ENCODE results near the gene TICRR. TPM values are rescaled to one million over a fixed set of nuclear protein-coding genes. Genes with fewer than 3 reads are reported as not detected.

Gene TICRR, protein sequence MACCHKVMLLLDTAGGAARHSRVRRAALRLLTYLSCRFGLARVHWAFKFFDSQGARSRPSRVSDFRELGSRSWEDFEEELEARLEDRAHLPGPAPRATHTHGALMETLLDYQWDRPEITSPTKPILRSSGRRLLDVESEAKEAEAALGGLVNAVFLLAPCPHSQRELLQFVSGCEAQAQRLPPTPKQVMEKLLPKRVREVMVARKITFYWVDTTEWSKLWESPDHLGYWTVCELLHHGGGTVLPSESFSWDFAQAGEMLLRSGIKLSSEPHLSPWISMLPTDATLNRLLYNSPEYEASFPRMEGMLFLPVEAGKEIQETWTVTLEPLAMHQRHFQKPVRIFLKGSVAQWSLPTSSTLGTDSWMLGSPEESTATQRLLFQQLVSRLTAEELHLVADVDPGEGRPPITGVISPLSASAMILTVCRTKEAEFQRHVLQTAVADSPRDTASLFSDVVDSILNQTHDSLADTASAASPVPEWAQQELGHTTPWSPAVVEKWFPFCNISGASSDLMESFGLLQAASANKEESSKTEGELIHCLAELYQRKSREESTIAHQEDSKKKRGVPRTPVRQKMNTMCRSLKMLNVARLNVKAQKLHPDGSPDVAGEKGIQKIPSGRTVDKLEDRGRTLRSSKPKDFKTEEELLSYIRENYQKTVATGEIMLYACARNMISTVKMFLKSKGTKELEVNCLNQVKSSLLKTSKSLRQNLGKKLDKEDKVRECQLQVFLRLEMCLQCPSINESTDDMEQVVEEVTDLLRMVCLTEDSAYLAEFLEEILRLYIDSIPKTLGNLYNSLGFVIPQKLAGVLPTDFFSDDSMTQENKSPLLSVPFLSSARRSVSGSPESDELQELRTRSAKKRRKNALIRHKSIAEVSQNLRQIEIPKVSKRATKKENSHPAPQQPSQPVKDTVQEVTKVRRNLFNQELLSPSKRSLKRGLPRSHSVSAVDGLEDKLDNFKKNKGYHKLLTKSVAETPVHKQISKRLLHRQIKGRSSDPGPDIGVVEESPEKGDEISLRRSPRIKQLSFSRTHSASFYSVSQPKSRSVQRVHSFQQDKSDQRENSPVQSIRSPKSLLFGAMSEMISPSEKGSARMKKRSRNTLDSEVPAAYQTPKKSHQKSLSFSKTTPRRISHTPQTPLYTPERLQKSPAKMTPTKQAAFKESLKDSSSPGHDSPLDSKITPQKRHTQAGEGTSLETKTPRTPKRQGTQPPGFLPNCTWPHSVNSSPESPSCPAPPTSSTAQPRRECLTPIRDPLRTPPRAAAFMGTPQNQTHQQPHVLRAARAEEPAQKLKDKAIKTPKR (N-terminal part only)
- 14.3 and 14.8 TPM in 2 replicates for total RNA-seq (2016; rRNA removed; fragmentation: Illumina TruSeq; extraction: Trizol)
- total RNA-seq (2016; cell fraction: cytosol; rRNA removed; fragmentation: Illumina TruSeq; extraction: Trizol; ENCODE audit: low read depth) = 2.6 and 3.4 TPM in 2 replicates
- 13.0 and 13.8 TPM in 2 replicates for total RNA-seq (2016; cell fraction: insoluble cytoplasmic fraction; rRNA removed; fragmentation: Illumina TruSeq; extraction: Trizol)
- 5.7 and 6.1 TPM in 2 replicates for total RNA-seq (2016; cell fraction: membrane; rRNA removed; fragmentation: Illumina TruSeq; extraction: Trizol)
- total RNA-seq (2016; cell fraction: nucleus; rRNA removed; fragmentation: Illumina TruSeq; extraction: Trizol) = 24.1 and 25.6 TPM in 2 replicates
- polyA plus RNA-seq (2011; rRNA removed) = 3.3 and 4.1 TPM in 2 replicates
- 1.7 and 2.0 TPM in 2 replicates for polyA plus RNA-seq (2011; cell fraction: cytosol; rRNA removed)
- polyA plus RNA-seq (2011; cell fraction: nucleus; rRNA removed) = 8.1 and 12.8 TPM in 2 replicates
- polyA plus RNA-seq (2012) = 2.6 and 5.2 TPM in 2 replicates
- polyA plus RNA-seq (2016; cell fraction: cytosol; fragmentation: Illumina TruSeq; extraction: Trizol; ENCODE audit: low read depth) = 1.4 and 1.7 TPM in 2 replicates
- polyA plus RNA-seq (2016; cell fraction: insoluble cytoplasmic fraction; fragmentation: Illumina TruSeq; extraction: Trizol; ENCODE audit: low read depth) = 9.6 and 12.3 TPM in 2 replicates
- 2.4 and 2.7 TPM in 2 replicates for polyA plus RNA-seq (2016; cell fraction: membrane; fragmentation: Illumina TruSeq; extraction: Trizol; ENCODE audit: low read depth)
- polyA plus RNA-seq (2016; cell fraction: nucleus; fragmentation: Illumina TruSeq; extraction: Trizol; ENCODE audit: insufficient read depth, low read depth) = 35.2 and 38.1 TPM in 2 replicates
- 12.6 and 58.7 TPM in 2 replicates for polyA minus RNA-seq (2011; rRNA and poly(A)+ RNA removed; ENCODE audit: low replicate concordance)
- 3.0 and 3.7 TPM in 2 replicates for polyA minus RNA-seq (2011; cell fraction: cytosol; rRNA and poly(A)+ RNA removed)
- polyA minus RNA-seq (2011; cell fraction: nucleus; rRNA and poly(A)+ RNA removed) = 15.5 and 18.4 TPM in 2 replicates
- percentile 60 among the genes with signal in this experiment for Bru-seq, nascent RNA
- BruChase-seq, experiment 1, labeled RNA remaining after a 6-hour chase = percentile 62 among the genes with signal in this experiment
- percentile 69 among the genes with signal in this experiment for BruChase-seq, experiment 2, labeled RNA remaining after a 2-hour chase
- long read RNA-seq, experiment 1, partial matches to known transcripts = 3 of 3 reads
- long read RNA-seq, experiment 1, other reads (novel, unspliced or antisense) = 0 of 3 reads
- long read RNA-seq, experiment 2, partial matches to known transcripts = 2 of 5 reads
- long read RNA-seq, experiment 2, other reads (novel, unspliced or antisense) = 3 of 5 reads

GRCh38 chr15:89575146-89575655, at the start of gene TICRR:
TICRR (plus strand) TSS chr15:89575469; CDS start chr15:89575587, 118 bp downstream.
- peak within 1 kb of the TSS; percentile 81 to 87 (median 81) for H3K4me3 ChIP-seq (replicated peaks in 1 of 3; ENCODE audit: insufficient read depth in 1 of 3, low read depth in 2 of 3, low read length in 3 of 3)
- peaks cover 46% of the 10 kb centered on the region for H3K79me2 ChIP-seq (ENCODE audit: insufficient read depth, low read length)
- H3K27me3 ChIP-seq (ENCODE audit: control insufficient read depth in 1 of 2, insufficient read depth in 2 of 2, low read length in 2 of 2) = peaks cover 0 to 4% of the 10 kb centered on the region in 2 experiments; a peak in 1 of 5 replicates
- peaks cover 2 to 6% of the 10 kb centered on the region in 2 experiments; a peak in 4 of 5 replicates for H3K36me3 ChIP-seq (replicated peaks in 1 of 2; ENCODE audit: control insufficient read depth in 1 of 2, insufficient read depth in 2 of 2, low read length in 2 of 2)
- ATAC-seq (peak; percentile 94), DNase-seq (ENCODE audit: low spot score) (peak; percentile 99), FAIRE-seq (peak; percentile 100)
- BruUV-seq (replicated peaks) = no TSS peak
- H2AFZ ChIP-seq (ENCODE audit: low read length) = peak within 1 kb of the TSS; percentile 63
- POLR2A ChIA-PET = interaction anchor here (0.7 to 0.9 kb wide), 3 partner anchors 9 to 240 kb away, joined by 3 to 8 read pairs (median 4); partner anchors contain the start of gene POLG
- H3K27ac ChIP-seq (ENCODE audit: extremely low read length, insufficient read depth, low read length) = peak within 1 kb of the TSS; percentile 73
- CTCF ChIA-PET (ENCODE audit: low intra/inter-chr PET ratio, low total read pairs) = no interaction called here
- H4K20me1 ChIP-seq (ENCODE audit: insufficient read depth, low read length) = no peaks in the 10 kb centered on the region
- peaks cover 34% of the 10 kb centered on the region for H3K4me1 ChIP-seq (ENCODE audit: insufficient read depth, low read length)
- peak within 1 kb of the TSS; percentile 76 for H3K4me2 ChIP-seq (ENCODE audit: low read depth, low read length)
- no peaks in the 10 kb centered on the region for H3K9me3 ChIP-seq (ENCODE audit: low read length)
- intact Hi-C loops (cut with micrococcal nuclease; ENCODE audit: unreplicated experiment) (no loop called here), in situ Hi-C loops (cut with HindIII; ENCODE audit: extremely low pct_ligation_motif_present, low pct_unique_long_range_greater_than_20kb) (no loop called here)
- under 1% methylated on average over 28 of the region's 37 CpGs for WGBS (ENCODE audit: low lambda C conversion rate)
- peak within 1 kb of the TSS; percentile 75 for H3K9ac ChIP-seq (ENCODE audit: insufficient read depth, low read depth, low read length)
- peak; percentile 94 for TF ChIP-seq SNAPC2 (CRISPR knock-in tag; IDR thresholded peaks at IDR 0.05)
- TF ChIP-seq PITX1 (CRISPR knock-in tag; IDR thresholded peaks at IDR 0.05) = 0 out of 2 replicates have a peak, but pooled peaks have one; percentile 15
- TF ChIP-seq CREB1 (IDR thresholded peaks at IDR 0.05) = peak; percentile 85
- peak; percentile 92 for TF ChIP-seq CREB1 (CRISPR knock-in tag; IDR thresholded peaks at IDR 0.05)
- TF ChIP-seq MEIS2 (CRISPR knock-in tag; IDR thresholded peaks at IDR 0.05) = no peak
- no peak for TF ChIP-seq CBFB (CRISPR knock-in tag; IDR thresholded peaks at IDR 0.05)
- TF ChIP-seq MIXL1 (CRISPR knock-in tag; IDR thresholded peaks at IDR 0.05) = 0 out of 2 replicates have a peak, but pooled peaks have one; percentile 35
- TF ChIP-seq ZKSCAN5 (CRISPR knock-in tag; IDR thresholded peaks at IDR 0.05) = no peak
- TF ChIP-seq NR2F6 (IDR thresholded peaks at IDR 0.05) = no peak
- no peak for TF ChIP-seq NR2F6 (CRISPR knock-in tag; IDR thresholded peaks at IDR 0.05)
- no peak; the same call in 1 of the 2 replicates for TF ChIP-seq EEA1 (CRISPR knock-in tag; IDR thresholded peaks at IDR 0.05; ENCODE audit: borderline replicate concordance)
- TF ChIP-seq ZBTB25 (CRISPR knock-in tag; IDR thresholded peaks at IDR 0.05) = no peak
- no peak for TF ChIP-seq RCOR2 (CRISPR knock-in tag; IDR thresholded peaks at IDR 0.05)
- TF ChIP-seq ZNF816 (CRISPR knock-in tag; IDR thresholded peaks at IDR 0.05; ENCODE audit: borderline replicate concordance) = no peak; the same call in 1 of the 2 replicates
- no peak for TF ChIP-seq TBP (CRISPR knock-in tag; IDR thresholded peaks at IDR 0.05)
